GM12878 (cell line): ENCODE data around the gene MIA2.

Source experiments
- ATF7 ChIP-seq: fragments of 450-650 bp; IDR thresholded peaks from 2 replicates; pipeline ENCODE4 v1.6.1; 2016; ENCODE audit warnings: low read depth, mild to moderate bottlenecking
- CBX3 ChIP-seq: fragments of 200-600 bp; sonication (generic); IDR thresholded peaks from 2 replicates; pipeline ENCODE4 v1.6.1; 2016; ENCODE audit warnings: low read depth, borderline replicate concordance
- CTCF ChIP-seq, 3 experiments: IDR thresholded peaks in 2 of 3; conservative IDR thresholded peaks in 1 of 3; 2 replicates each; pipeline ENCODE4 v1.5.1; 2011; ENCODE audit warnings: low read depth in 3 of 3, low read length in 3 of 3, mild to moderate bottlenecking in 3 of 3, control low read depth in 2 of 3, moderate library complexity in 2 of 3, inconsistent platforms in 1 of 3, mixed read lengths in 1 of 3; ENCODE audit not compliant: control insufficient read depth in 2 of 3, insufficient read depth in 1 of 3; ENCODE audit errors: extremely low read depth in 1 of 3
- PKNOX1 ChIP-seq: fragments of 450-650 bp; IDR thresholded peaks from 2 replicates; pipeline ENCODE4 v1.6.1; 2016; ENCODE audit warnings: mild to moderate bottlenecking
- POLR2A ChIP-seq: IDR thresholded peaks from 2 replicates; pipeline ENCODE4 v1.6.1; 2011; ENCODE audit warnings: low read depth, mild to moderate bottlenecking, low read length
- PRDM15 ChIP-seq: fragments of 450-650 bp; formaldehyde crosslinking; IDR thresholded peaks from 2 replicates; pipeline ENCODE4 v1.4.0; 2020; ENCODE audit warnings: mild to moderate bottlenecking, moderate library complexity
- RAD21 ChIP-seq: IDR thresholded peaks from 2 replicates; pipeline ENCODE4 v1.6.1; 2011; ENCODE audit warnings: mild to moderate bottlenecking, low read depth, low read length, moderate library complexity; ENCODE audit not compliant: insufficient read depth
- TARDBP ChIP-seq: IDR thresholded peaks from 2 replicates; pipeline ENCODE4 v1.6.1; 2016; ENCODE audit warnings: borderline replicate concordance
- WRNIP1 ChIP-seq: IDR thresholded peaks from 2 replicates; pipeline ENCODE4 v1.6.1; 2011; ENCODE audit warnings: low read depth, low read length, improper control_type of control experiment, borderline replicate concordance
- YY1 ChIP-seq: IDR thresholded peaks from 2 replicates; pipeline ENCODE4 v1.6.1; 2011; ENCODE audit warnings: low read depth, mild to moderate bottlenecking, low read length

GRCh38 chr14:39310051-39310450, 76.3 kb downstream of the MIA2 start:
- no peak for TF ChIP-seq TARDBP
- TF ChIP-seq RAD21, result no peak
- no peak for TF ChIP-seq ATF7
- TF ChIP-seq POLR2A, result no peak
- TF ChIP-seq WRNIP1, result no peak
- no peak for TF ChIP-seq CTCF (IDR thresholded peaks at IDR 0.05 in 2 of 3, conservative IDR thresholded peaks at IDR 0.05 in 1 of 3; ENCODE audit: control insufficient read depth in 2 of 3, extremely low read depth in 1 of 3, insufficient read depth in 1 of 3, low read depth in 3 of 3, low read length in 3 of 3)
- no peak for TF ChIP-seq CBX3
- no peak for TF ChIP-seq YY1
- no peak for TF ChIP-seq PKNOX1
- TF ChIP-seq PRDM15 (CRISPR knock-in tag), result no peak
